Stimulated activated CD4-positive, alpha-beta T cell treated with anti-CD3 and anti-CD28 coated beads, Interleukin-15, amount 100 ng/mL, for 1 hour (primary cell): Measurements from ENCODE around the gene OBSCN.
"Not testable (repeated sequence)": the region's sequence is repeated elsewhere in the genome, so short reads cannot be mapped to it uniquely, and the experiment has no call there.

Source experiments
- DNase-seq, 2 donors: peaks; one replicate each; pipeline ENCODE4 v3.0.0-alpha.2; 2020; ENCODE audit warnings: low read depth in 1 of 2, low spot score in 1 of 2

Gene OBSCN

GRCh38 chr1:228171221-228171891 is 36.5 kb upstream of the OBSCN start:
- DNase-seq = no peak

GRCh38 chr1:228172591-228173527 is 35.0 kb upstream of the OBSCN start:
- no peak for DNase-seq

GRCh38 chr1:228173528-228174481 is 34.0 kb upstream of the OBSCN start:
- DNase-seq = not testable (repeated sequence)

GRCh38 chr1:228174482-228175315 is 33.1 kb upstream of the OBSCN start:
- DNase-seq = no peak

GRCh38 chr1:228175316-228176023 is 32.4 kb upstream of the OBSCN start:
- no peak for DNase-seq

- no peak for DNase-seq
Measured at GRCh38 chr1:228176024-228176395, 31.8 kb upstream of the OBSCN start.

- no peak for DNase-seq
Measured at GRCh38 chr1:228176461-228177182, 31.2 kb upstream of the OBSCN start.

- DNase-seq = no peak
Measured at GRCh38 chr1:228177183-228177475, 30.7 kb upstream of the OBSCN start.

GRCh38 chr1:228177721-228178710 is 29.8 kb upstream of the OBSCN start:
- no peak for DNase-seq

- no peak for DNase-seq
Measured at GRCh38 chr1:228178737-228179684, 28.8 kb upstream of the OBSCN start.

GRCh38 chr1:228180271-228180958 is 27.4 kb upstream of the OBSCN start:
- no peak for DNase-seq

GRCh38 chr1:228180959-228181644 is 26.7 kb upstream of the OBSCN start:
- no peak for DNase-seq

- no peak for DNase-seq
Measured at GRCh38 chr1:228181645-228182034, 26.2 kb upstream of the OBSCN start.

GRCh38 chr1:228182296-228183030 is 25.4 kb upstream of the OBSCN start:
- no peak for DNase-seq

GRCh38 chr1:228184152-228184551 is 23.7 kb upstream of the OBSCN start:
- no peak for DNase-seq
